Heart right ventricle (tissue), 16 donors: ENCODE measurements around the gene DGUOK. TPM values are rescaled to one million over a fixed set of nuclear protein-coding genes. Genes with fewer than 3 reads are reported as not detected.

Experiments
- ATAC-seq, 8 donors: fragments of 200-7000 bp; cut with Tn5 transposase; one replicate each; pipeline ENCODE4 v1.9.1; 2020; ENCODE audit warnings: mild to moderate bottlenecking in 8 of 8, moderate library complexity in 8 of 8, moderate number of reproducible peaks in 1 of 8
- DNase-seq, 2 donors: peaks; one replicate each; pipeline ENCODE4 v3.0.0-alpha.2; 2020
- H3K27ac ChIP-seq, 10 donors: fragments of 200-600 bp; sonication (generic) in 2 of 10; one replicate each; pipeline versions ENCODE4 v1.5.0 to v1.8.0; 2020 to 2022; ENCODE audit warnings: mild to moderate bottlenecking in 3 of 10
- H3K27me3 ChIP-seq, 7 donors: fragments of 200-600 bp; one replicate each; pipeline ENCODE4 v1.8.0; 2021 to 2022; ENCODE audit warnings: mild to moderate bottlenecking in 2 of 7
- H3K36me3 ChIP-seq, 9 donors: fragments of 200-600 bp; sonication (generic) in 1 of 9; one replicate each; pipeline versions ENCODE4 v1.5.0 to v1.8.0; 2020 to 2022; ENCODE audit warnings: mild to moderate bottlenecking in 2 of 9
- H3K4me1 ChIP-seq, 9 donors: fragments of 200-600 bp; sonication (generic) in 1 of 9; one replicate each; pipeline versions ENCODE4 v1.5.0 to v1.8.0; 2020 to 2022; ENCODE audit warnings: mild to moderate bottlenecking in 4 of 9
- H3K4me3 ChIP-seq, 10 donors: fragments of 200-600 bp; sonication (generic) in 2 of 10; one replicate each; pipeline versions ENCODE4 v1.5.0 to v1.8.0; 2020 to 2022; ENCODE audit warnings: mild to moderate bottlenecking in 7 of 10, moderate library complexity in 2 of 10
- H3K9me3 ChIP-seq, 11 donors: fragments of 200-600 bp in 10 of 11; sonication (generic) in 2 of 11; one replicate each; pipeline versions ENCODE4 v1.5.0 to v1.8.0; 2013 to 2022; ENCODE audit warnings: mild to moderate bottlenecking in 2 of 11, control low read depth in 1 of 11, moderate library complexity in 1 of 11
- WGBS, 2 donors: extraction: QIAGEN DNeasy Blood & Tissue Kit; methylation state at CpG; one replicate each; pipeline ENCODE4 v1.1.7; 2013; ENCODE audit warnings: inconsistent platforms in 1 of 2; 5-methylcytosine and 5-hydroxymethylcytosine counted together
- intact Hi-C, 10 donors: fragments of 100-400 bp; cut with DNase I; formaldehyde crosslinking; loops; one replicate each; pipeline versions ENCODE4 v1.11.1 to v1.14.2; 2022
- polyA plus RNA-seq, 2 donors: library from polyadenylated mRNA; stranded (reverse); fragments of 200-250 nt; gene quantifications; one replicate each; pipeline ENCODE4 v1.2.3, GENCODE V29; 2013
- total RNA-seq, 10 donors: library from RNA; stranded (reverse); fragmentation: NEBNext Ultra II Directional in 3 of 10; extraction: Animal tissue kit (Norgen Biotek cat#: 25700) in 3 of 10; gene quantifications; one replicate each; pipeline versions ENCODE4 v1.2.1 to v1.2.4, GENCODE V29; 2021 to 2023
- TF ChIP-seq, protein P1 (sequence below), 9 donors: fragments of 200-600 bp; sonication (generic) in 2 of 9; IDR thresholded peaks; one replicate each; pipeline versions ENCODE4 v1.5.0 to v1.8.0; 2021 to 2022; ENCODE audit warnings: antibody characterized with exemption in 9 of 9, mild to moderate bottlenecking in 5 of 9, moderate library complexity in 1 of 9
- donor health status: Arrhythmogenic right ventricular cardiomyopathy.
- donor health status: ischemic (EF 13 %, LVEDD 7.1; RV severe dilation, severe dysfunction).
- donor health status: healthy with polysubstance abuse.
- donor health status: DM: no; HTN: yes; CAD: no.
- donor health status: DM: no; HTN: no; CAD: no.
- donor health status: ischemic (EF 25% LVEDD 6.9; RV normal size, moderate dysfunction).
- donor health status: ischemic (EF 25% LVEDD 5.7; RV mildly dilated, moderate dysfunction).
- donor health status: healthy.
- donor health status: DM: yes; HTN: yes; CAD: no.
- donor health status: Ischemic cardiomyopathy.
- donor health status: ischemic (EF 35%, LVEDD 5.7; RV mildly dilated, moderate dysfunction).
- donor health status: nonischemic (EF 11% LVEDD 7.7; RV severe dilation, severe dysfunction).
- donor health status: DM: yes; HTN: yes; CAD: no.
- donor health status: PGD.
- donor health status: ischemic (EF 29% LVEDD 5.4; RV normal size, mild dysfunction).
- donor health status: nonischemic (EF 23%, LVEDD 6.1; RV moderate dilation, normal function).

The DGUOK gene
- total and polyA plus RNA-seq, 12 donors, result 18.7 to 56.2 (median 22.7) TPM

DNA sequence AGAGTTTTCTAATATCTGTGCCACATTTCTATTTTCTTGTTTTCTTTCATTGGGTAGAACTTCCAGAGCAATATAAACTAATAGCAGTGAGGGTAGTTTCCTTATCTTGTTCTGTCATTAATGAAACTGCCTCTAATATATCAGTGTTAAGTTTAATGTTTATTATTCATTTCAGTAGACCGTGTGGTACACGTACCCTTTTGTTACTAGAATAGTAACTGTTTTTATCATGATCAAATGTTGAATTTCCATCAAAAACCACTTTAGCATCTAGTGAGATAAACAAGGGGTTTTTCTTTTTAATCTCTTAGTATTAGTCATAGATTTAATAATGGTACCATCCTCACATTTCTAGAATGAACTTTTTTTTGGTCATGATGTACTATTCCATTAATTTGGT lies 16.0 kb downstream of the DGUOK start:
- TF ChIP-seq, protein P1, sequence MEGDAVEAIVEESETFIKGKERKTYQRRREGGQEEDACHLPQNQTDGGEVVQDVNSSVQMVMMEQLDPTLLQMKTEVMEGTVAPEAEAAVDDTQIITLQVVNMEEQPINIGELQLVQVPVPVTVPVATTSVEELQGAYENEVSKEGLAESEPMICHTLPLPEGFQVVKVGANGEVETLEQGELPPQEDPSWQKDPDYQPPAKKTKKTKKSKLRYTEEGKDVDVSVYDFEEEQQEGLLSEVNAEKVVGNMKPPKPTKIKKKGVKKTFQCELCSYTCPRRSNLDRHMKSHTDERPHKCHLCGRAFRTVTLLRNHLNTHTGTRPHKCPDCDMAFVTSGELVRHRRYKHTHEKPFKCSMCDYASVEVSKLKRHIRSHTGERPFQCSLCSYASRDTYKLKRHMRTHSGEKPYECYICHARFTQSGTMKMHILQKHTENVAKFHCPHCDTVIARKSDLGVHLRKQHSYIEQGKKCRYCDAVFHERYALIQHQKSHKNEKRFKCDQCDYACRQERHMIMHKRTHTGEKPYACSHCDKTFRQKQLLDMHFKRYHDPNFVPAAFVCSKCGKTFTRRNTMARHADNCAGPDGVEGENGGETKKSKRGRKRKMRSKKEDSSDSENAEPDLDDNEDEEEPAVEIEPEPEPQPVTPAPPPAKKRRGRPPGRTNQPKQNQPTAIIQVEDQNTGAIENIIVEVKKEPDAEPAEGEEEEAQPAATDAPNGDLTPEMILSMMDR (IDR thresholded peaks at IDR 0.05), result no peak
- no peak overlapping the region for H3K4me3 ChIP-seq
- DNase-seq (no peak), ATAC-seq (no peak)
- no peak overlapping the region for H3K27ac ChIP-seq
- peaks cover 0 to 87% (median 16%) of the 10 kb centered on the region in 9 donors for H3K36me3 ChIP-seq
- peaks cover 0 to 43% (median 9%) of the 10 kb centered on the region in 9 donors for H3K4me1 ChIP-seq
- no peaks in the 10 kb centered on the region for H3K9me3 ChIP-seq
- H3K27me3 ChIP-seq, result no peaks in the 10 kb centered on the region
- intact Hi-C loops, result no loop called here
- WGBS, 2 donors, result 69 to 81% methylated on average over 2 of the region's 2 CpGs

DNA sequence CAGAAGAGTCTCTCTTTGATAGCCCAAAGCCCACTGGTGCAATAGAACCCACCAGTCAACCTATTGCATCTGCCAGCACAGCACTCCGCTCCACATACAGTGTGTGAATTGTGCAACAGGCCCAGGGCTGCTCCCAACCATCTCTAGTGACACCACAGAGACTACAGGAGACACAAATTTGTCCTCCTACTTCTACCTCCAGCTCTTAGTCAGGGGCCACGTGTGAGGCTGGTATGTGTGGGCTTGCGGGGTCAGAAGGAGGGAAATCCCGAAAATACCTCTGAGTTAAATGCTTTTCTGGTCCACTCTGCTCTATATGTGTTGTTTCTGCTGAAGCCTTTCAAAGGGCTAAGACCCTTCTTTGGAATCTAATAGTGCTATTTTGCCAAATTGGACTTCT lies 18.0 kb downstream of the DGUOK start:
- Histone ChIP-seq H3K4me1 (peaks cover 0 to 43% (median 4%) of the 10 kb centered on the region in 9 donors), H3K9me3 (no peaks in the 10 kb centered on the region), H3K27me3 (no peaks in the 10 kb centered on the region), H3K36me3 (peaks cover 0 to 95% (median 24%) of the 10 kb centered on the region in 9 donors), H3K27ac (no peak overlapping the region), H3K4me3 (no peak overlapping the region)
- 95 to 98% methylated on average over 4 of the region's 4 CpGs for WGBS, 2 donors
- DNase-seq, result no peak
- TF ChIP-seq, protein P1 (IDR thresholded peaks at IDR 0.05), result no peak
- intact Hi-C loops, result no loop called here
- ATAC-seq, result no peak

DNA sequence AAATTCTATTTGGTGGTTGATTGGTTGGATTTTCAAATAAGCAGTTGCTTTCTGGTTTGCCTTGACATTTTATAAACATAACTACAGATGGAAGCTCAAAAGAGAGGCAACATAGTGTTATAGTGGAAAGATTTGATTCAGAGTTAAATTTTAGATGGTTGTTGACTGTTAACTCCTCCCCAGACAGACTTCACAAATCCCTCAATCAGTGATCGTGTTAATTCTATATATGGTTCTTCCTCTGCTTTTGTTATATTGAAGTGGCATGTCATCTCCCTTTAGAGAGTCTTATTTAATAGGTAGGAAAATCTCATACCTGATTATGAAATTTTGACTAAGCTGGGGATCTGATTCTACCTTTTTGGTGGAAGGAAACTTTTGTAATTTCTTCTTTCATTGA lies 19.5 kb downstream of the DGUOK start:
- no peak overlapping the region for H3K4me3 ChIP-seq
- ATAC-seq, result no peak
- no peak for DNase-seq
- peaks cover 0 to 52% (median 0%) of the 10 kb centered on the region in 9 donors for H3K4me1 ChIP-seq
- TF ChIP-seq, protein P1 (IDR thresholded peaks at IDR 0.05), result no peak
- peaks cover 0 to 96% (median 34%) of the 10 kb centered on the region in 9 donors for H3K36me3 ChIP-seq
- no peak overlapping the region for H3K27ac ChIP-seq
- intact Hi-C loops, result no loop called here
- H3K27me3 ChIP-seq, result no peaks in the 10 kb centered on the region
- 66 to 84% methylated on average over 1 of the region's 1 CpG for WGBS, 2 donors
- no peaks in the 10 kb centered on the region for H3K9me3 ChIP-seq

DNA sequence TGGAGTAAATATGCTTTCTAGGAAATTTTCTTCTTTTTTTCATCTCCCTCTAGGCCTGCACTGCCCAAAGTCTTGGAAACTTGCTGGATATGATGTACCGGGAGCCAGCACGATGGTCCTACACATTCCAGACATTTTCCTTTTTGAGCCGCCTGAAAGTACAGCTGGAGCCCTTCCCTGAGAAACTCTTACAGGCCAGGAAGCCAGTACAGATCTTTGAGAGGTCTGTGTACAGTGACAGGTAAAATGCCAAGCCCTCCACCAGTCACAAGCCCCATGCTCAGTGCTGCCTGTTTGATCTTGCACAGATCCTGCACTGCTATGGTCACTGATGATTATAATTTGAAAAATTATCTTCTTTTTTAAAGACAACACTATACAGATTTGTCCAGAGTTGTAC lies 20.0 kb downstream of the DGUOK start:
- Histone ChIP-seq H3K36me3 (peaks cover 0 to 98% (median 34%) of the 10 kb centered on the region in 9 donors), H3K27ac (no peak overlapping the region), H3K27me3 (no peaks in the 10 kb centered on the region), H3K4me3 (no peak overlapping the region), H3K4me1 (peaks cover 0 to 56% (median 0%) of the 10 kb centered on the region in 9 donors), H3K9me3 (no peaks in the 10 kb centered on the region)
- no peak for DNase-seq
- TF ChIP-seq, protein P1 (IDR thresholded peaks at IDR 0.05), result no peak
- ATAC-seq, result no peak
- WGBS, 2 donors, result 54 to 78% methylated on average over 3 of the region's 3 CpGs
- intact Hi-C loops, result no loop called here
